ENCODE data around the gene UBE2L6. TPM values are rescaled to one million over a fixed set of nuclear protein-coding genes. Genes with fewer than 3 reads are reported as not detected.

Gene UBE2L6
- total RNA-seq, 3 donors from 2014 or later = 117 to 136 (median 122) TPM

GRCh38 chr11:57588046-57588710 is 20.7 kb upstream of the UBE2L6 start:
- DNase-seq (no peak), ATAC-seq (no peak)
- H3K4me1 Mint-ChIP-seq (ENCODE audit: low read depth) = no peaks in the 10 kb centered on the region
- no peaks in the 10 kb centered on the region for H3K36me3 Mint-ChIP-seq (ENCODE audit: insufficient read depth)
- H3K27me3 Mint-ChIP-seq (ENCODE audit: low read depth) = peaks cover 8% of the 10 kb centered on the region
- no peaks in the 10 kb centered on the region for H3K9me3 Mint-ChIP-seq
- H3K4me3 Mint-ChIP-seq = no peak overlapping the region

DNA sequence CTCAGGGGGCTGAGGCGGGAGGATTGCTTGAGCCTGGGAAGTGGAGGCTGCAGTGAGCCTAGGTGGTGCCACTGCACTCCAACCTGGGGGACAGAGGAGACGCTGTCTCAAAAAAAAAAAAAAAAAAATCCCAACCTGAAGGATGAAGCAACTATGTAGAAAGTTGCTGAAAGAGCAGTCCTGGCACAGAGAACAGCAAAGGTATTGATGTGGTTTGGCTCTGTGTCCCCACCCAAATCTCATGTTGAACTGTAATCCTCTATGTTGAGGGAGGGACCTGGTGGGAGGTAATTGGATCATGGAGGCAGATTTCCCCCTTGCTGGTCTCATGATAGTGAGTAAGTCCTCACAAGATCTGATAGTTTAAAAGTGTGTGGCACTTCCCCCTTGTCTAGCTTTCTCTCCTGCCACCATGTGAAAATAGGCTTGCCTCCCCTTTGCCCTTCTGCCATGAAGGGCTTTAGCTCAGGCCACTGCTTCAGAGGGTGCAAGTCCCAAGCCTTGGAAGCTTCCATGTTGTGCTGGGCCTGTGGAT is 19.3 kb upstream of the UBE2L6 start:
- Mint-ChIP-seq H3K36me3 (ENCODE audit: insufficient read depth) (no peaks in the 10 kb centered on the region), H3K9me3 (no peaks in the 10 kb centered on the region), H3K4me3 (no peak overlapping the region), H3K4me1 (ENCODE audit: low read depth) (no peaks in the 10 kb centered on the region), H3K27me3 (ENCODE audit: low read depth) (peaks cover 6% of the 10 kb centered on the region)
- ATAC-seq = no peak
- no peak for DNase-seq

DNA sequence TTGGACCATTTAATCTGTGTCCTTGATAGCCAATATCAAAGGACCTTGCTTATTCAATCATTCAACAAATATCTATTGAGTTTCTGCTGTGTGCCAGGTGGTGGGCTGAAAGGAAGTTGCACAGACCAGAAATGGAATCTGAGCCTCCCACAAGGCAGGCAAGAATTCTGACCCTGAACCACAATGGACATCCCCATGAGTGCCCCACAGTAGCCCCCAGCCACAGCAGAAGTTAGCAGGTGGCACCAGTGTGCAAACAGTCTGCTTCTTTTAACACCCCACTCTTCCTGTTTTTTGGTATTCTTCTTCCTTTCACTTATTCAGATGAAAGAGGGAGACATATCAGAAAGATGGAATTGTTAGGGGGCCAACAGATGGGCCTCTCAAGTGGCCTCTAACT is 17.8 kb upstream of the UBE2L6 start:
- Mint-ChIP-seq H3K4me1 (ENCODE audit: low read depth) (no peaks in the 10 kb centered on the region), H3K4me3 (no peak overlapping the region), H3K27me3 (ENCODE audit: low read depth) (peaks cover 3% of the 10 kb centered on the region), H3K9me3 (no peaks in the 10 kb centered on the region), H3K36me3 (ENCODE audit: insufficient read depth) (no peaks in the 10 kb centered on the region)
- DNase-seq (no peak), ATAC-seq (no peak)

- Mint-ChIP-seq H3K4me1 (ENCODE audit: low read depth) (no peaks in the 10 kb centered on the region), H3K9me3 (no peaks in the 10 kb centered on the region)
- no peak for ATAC-seq
Measured at GRCh38 chr11:57584341-57584740, 16.9 kb upstream of the UBE2L6 start.

GRCh38 chr11:57574061-57574460 is 6.6 kb upstream of the UBE2L6 start:
- ATAC-seq = no peak
- H3K4me1 Mint-ChIP-seq (ENCODE audit: low read depth) = peaks cover 7% of the 10 kb centered on the region

More at GRCh38 chr11:57584341-57584740, 16.9 kb upstream of the UBE2L6 start:
- Mint-ChIP-seq H3K27me3 (ENCODE audit: low read depth) (peaks cover 3% of the 10 kb centered on the region), H3K36me3 (ENCODE audit: insufficient read depth) (no peaks in the 10 kb centered on the region), H3K4me3 (no peak overlapping the region)
- DNase-seq = no peak

GRCh38 chr11:57571606-57572005 is 4.1 kb upstream of the UBE2L6 start:
- H3K27me3 Mint-ChIP-seq (ENCODE audit: low read depth) = peaks cover 2% of the 10 kb centered on the region
- DNase-seq = no peak

More at GRCh38 chr11:57574061-57574460, 6.6 kb upstream of the UBE2L6 start:
- peaks cover 4% of the 10 kb centered on the region for H3K27me3 Mint-ChIP-seq (ENCODE audit: low read depth)
- no peak overlapping the region for H3K4me3 Mint-ChIP-seq
- H3K9me3 Mint-ChIP-seq = no peaks in the 10 kb centered on the region
- no peaks in the 10 kb centered on the region for H3K36me3 Mint-ChIP-seq (ENCODE audit: insufficient read depth)
- no peak for DNase-seq

DNA sequence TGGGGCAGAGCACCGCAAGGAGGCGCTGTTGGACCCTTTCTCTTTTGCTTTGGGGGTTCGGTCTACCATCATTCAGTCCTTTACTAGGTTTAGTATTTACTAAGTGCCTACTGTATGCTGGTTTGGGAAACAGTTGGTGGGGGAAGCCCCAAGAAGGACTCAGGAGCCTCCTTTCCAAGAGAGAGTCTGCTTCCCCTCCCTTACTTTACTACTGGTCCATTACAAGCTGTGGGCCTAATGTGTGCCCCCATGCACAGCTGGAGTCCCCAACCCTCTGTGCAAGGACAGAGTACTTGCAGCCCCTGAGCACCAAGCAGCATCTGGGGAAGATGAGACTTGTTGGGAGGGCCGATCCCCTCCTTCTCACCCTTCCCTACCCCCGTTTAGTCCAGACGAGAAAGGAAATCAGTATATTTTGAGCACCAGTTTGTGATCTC is 876 bp upstream of the UBE2L6 start:
- ATAC-seq (peak; percentile 11 to 12), DNase-seq (peak; percentile 89)
- peak overlapping the region; percentile 98 for H3K4me3 Mint-ChIP-seq
- no peaks in the 10 kb centered on the region for H3K9me3 Mint-ChIP-seq
- peaks cover 4% of the 10 kb centered on the region for H3K36me3 Mint-ChIP-seq (ENCODE audit: insufficient read depth)
- peaks cover 38% of the 10 kb centered on the region for H3K4me1 Mint-ChIP-seq (ENCODE audit: low read depth)
- no peaks in the 10 kb centered on the region for H3K27me3 Mint-ChIP-seq (ENCODE audit: low read depth)

More at GRCh38 chr11:57571606-57572005, 4.1 kb upstream of the UBE2L6 start:
- Mint-ChIP-seq H3K9me3 (no peaks in the 10 kb centered on the region), H3K36me3 (ENCODE audit: insufficient read depth) (no peaks in the 10 kb centered on the region), H3K4me1 (ENCODE audit: low read depth) (peaks cover 14% of the 10 kb centered on the region), H3K4me3 (no peak overlapping the region)
- ATAC-seq = no peak

- Mint-ChIP-seq H3K9me3 (no peaks in the 10 kb centered on the region), H3K27me3 (ENCODE audit: low read depth) (no peaks in the 10 kb centered on the region), H3K4me1 (ENCODE audit: low read depth) (peaks cover 49% of the 10 kb centered on the region), H3K36me3 (ENCODE audit: insufficient read depth) (peaks cover 7% of the 10 kb centered on the region), H3K4me3 (peak overlapping the region; percentile 98)
- ATAC-seq (peak; percentile 2 to 3), DNase-seq (peak; percentile 29)
Measured at GRCh38 chr11:57566905-57567514, 462 bp downstream of the UBE2L6 start.

DNA sequence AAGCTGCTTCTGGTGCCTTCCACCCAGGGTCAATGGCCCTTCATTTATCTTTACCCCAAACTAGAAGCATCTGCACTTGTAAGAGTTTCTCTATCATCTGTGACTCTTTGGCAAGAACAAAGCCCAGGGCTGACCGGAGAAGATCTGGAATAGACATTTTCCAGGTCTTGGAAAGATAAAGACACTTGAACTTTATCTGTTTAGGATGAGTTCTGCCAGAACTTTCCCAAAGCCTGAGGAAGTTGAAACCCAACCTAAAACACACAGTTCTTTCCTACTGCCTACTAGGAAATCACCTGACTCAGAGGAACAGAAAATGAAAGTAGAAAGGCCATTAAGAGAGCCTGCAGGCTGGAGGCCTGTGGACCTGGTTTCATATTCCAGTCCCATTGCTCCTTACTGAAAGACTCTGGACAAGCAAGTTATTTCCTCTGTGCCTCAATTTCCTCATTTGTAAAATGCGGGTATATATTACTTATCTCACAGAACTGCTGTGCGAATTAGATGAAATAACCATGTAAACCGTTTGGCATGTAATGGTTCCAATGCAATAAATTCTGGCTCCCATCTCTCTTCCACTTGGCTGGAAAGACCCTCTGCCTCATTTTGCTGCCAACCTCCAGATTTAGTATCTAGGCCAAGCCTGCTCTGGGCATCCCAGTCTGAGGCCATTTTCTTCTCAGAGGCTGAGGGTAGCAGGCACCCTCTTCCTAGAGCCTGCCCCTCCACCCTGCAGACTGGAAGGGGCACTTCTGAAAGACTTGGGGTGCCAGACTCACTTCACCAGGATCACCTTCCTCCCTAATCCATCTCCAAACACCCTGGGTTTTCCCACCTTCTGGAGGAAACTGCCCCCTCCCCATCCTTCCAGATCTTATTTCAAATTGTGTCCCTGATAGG is 1.2 kb downstream of the UBE2L6 start:
- DNase-seq (peak; percentile 25), ATAC-seq (peak; percentile 24 to 27)
- no peaks in the 10 kb centered on the region for H3K27me3 Mint-ChIP-seq (ENCODE audit: low read depth)
- H3K4me3 Mint-ChIP-seq = peak overlapping the region; percentile 98
- H3K9me3 Mint-ChIP-seq = no peaks in the 10 kb centered on the region
- peaks cover 8% of the 10 kb centered on the region for H3K36me3 Mint-ChIP-seq (ENCODE audit: insufficient read depth)
- H3K4me1 Mint-ChIP-seq (ENCODE audit: low read depth) = peaks cover 50% of the 10 kb centered on the region

DNA sequence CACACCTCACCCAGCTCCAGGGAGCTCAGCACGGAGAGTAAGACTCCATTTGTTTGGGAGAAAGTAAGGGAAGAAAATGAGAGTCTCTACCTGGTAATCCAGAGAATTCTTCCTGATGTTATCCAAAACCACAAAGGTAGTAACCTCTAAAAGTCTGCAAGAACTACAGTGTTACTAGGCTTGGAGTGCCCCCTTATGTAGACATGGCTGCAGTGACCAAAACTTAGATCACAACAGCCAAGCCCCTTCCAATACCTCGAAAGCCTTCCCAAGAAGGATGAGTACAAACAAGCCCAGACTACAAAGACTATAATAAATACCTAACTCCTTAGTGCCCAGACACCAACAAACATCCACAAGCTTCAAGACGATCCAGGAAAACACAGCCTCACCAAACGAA is 4.9 kb downstream of the UBE2L6 start:
- no peaks in the 10 kb centered on the region for H3K9me3 Mint-ChIP-seq
- H3K27me3 Mint-ChIP-seq (ENCODE audit: low read depth) = no peaks in the 10 kb centered on the region
- DNase-seq = no peak
- H3K4me1 Mint-ChIP-seq (ENCODE audit: low read depth) = peaks cover 46% of the 10 kb centered on the region
- no peak overlapping the region for H3K4me3 Mint-ChIP-seq
- peaks cover 19% of the 10 kb centered on the region for H3K36me3 Mint-ChIP-seq (ENCODE audit: insufficient read depth)
- ATAC-seq = no peak

DNA sequence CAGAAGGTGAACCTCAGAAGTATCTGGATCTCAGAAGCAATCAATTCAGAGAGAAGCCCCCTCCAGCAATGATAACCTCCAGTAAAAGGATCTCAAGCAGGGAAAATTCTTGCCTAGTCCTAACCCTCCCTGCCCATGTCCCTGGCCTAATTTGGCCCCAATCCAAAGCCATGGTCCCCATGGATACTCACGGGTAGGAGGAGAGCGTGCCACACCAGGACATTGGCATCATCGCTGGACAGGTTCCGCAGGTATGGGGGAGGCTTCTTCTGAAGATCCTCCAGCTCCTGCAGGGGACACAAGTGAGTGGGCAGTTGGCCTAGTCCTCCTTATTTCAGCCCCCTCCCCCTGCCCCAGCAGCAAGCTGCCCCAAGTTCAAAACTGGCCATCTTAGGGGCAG is 7.3 kb downstream of the UBE2L6 start:
- no peaks in the 10 kb centered on the region for H3K27me3 Mint-ChIP-seq (ENCODE audit: low read depth)
- DNase-seq = no peak
- H3K36me3 Mint-ChIP-seq (ENCODE audit: insufficient read depth) = peaks cover 22% of the 10 kb centered on the region
- no peaks in the 10 kb centered on the region for H3K9me3 Mint-ChIP-seq
- no peak for ATAC-seq
- H3K4me1 Mint-ChIP-seq (ENCODE audit: low read depth) = peaks cover 40% of the 10 kb centered on the region
- H3K4me3 Mint-ChIP-seq = no peak overlapping the region

GRCh38 chr11:57556041-57556440 is 11.4 kb downstream of the UBE2L6 start:
- H3K36me3 Mint-ChIP-seq (ENCODE audit: insufficient read depth) = peaks cover 32% of the 10 kb centered on the region
- DNase-seq (no peak), ATAC-seq (no peak)
- no peaks in the 10 kb centered on the region for H3K27me3 Mint-ChIP-seq (ENCODE audit: low read depth)
- no peaks in the 10 kb centered on the region for H3K9me3 Mint-ChIP-seq
- H3K4me1 Mint-ChIP-seq (ENCODE audit: low read depth) = peaks cover 3% of the 10 kb centered on the region
- H3K4me3 Mint-ChIP-seq = no peak overlapping the region

DNA sequence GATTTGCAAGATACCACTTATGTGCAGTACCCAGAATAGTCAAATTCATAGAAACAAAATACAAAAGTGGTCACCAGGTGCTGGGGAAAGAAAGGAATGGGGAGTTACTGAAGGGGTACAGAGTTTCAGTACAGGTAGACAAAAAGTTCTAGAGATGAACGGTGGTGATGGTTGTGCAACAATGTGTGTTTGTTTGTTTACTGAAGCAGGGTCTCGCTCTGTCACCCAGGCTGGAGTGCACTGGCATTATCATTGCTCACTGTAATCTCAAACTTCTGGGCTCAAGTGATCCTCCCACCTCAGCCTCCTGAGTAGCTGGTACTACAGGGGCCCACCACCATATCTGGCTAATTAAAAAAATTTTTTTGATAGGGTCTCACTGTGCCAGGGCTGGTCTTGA is 12.1 kb downstream of the UBE2L6 start:
- H3K9me3 Mint-ChIP-seq = no peaks in the 10 kb centered on the region
- peaks cover 31% of the 10 kb centered on the region for H3K36me3 Mint-ChIP-seq (ENCODE audit: insufficient read depth)
- H3K27me3 Mint-ChIP-seq (ENCODE audit: low read depth) = no peaks in the 10 kb centered on the region
- DNase-seq (no peak), ATAC-seq (no peak)
- no peak overlapping the region for H3K4me3 Mint-ChIP-seq
- H3K4me1 Mint-ChIP-seq (ENCODE audit: low read depth) = peaks cover 2% of the 10 kb centered on the region

- peaks cover 31% of the 10 kb centered on the region for H3K36me3 Mint-ChIP-seq (ENCODE audit: insufficient read depth)
- peaks cover 4% of the 10 kb centered on the region for H3K4me1 Mint-ChIP-seq (ENCODE audit: low read depth)
- no peak overlapping the region for H3K4me3 Mint-ChIP-seq
- DNase-seq (no peak), ATAC-seq (no peak)
- H3K9me3 Mint-ChIP-seq = no peaks in the 10 kb centered on the region
- no peaks in the 10 kb centered on the region for H3K27me3 Mint-ChIP-seq (ENCODE audit: low read depth)
Measured at GRCh38 chr11:57552479-57552878, 15.0 kb downstream of the UBE2L6 start.
